GM23248 (cell line): ENCODE data around the gene UPK1A.

Experiments
- EZH2 ChIP-seq: fragments of 200-600 bp; sonication (generic); IDR thresholded peaks from 2 replicates; pipeline ENCODE4 v1.6.1; 2018; ENCODE audit warnings: antibody characterized with exemption, mild to moderate bottlenecking; ENCODE audit not compliant: insufficient read depth, poor library complexity, severe bottlenecking
- EZH2phosphoT487 ChIP-seq: fragments of 200-600 bp; sonication (generic); IDR thresholded peaks from 2 replicates; pipeline ENCODE4 v1.6.1; 2018; ENCODE audit warnings: antibody characterized with exemption, moderate library complexity, mild to moderate bottlenecking, low read depth; ENCODE audit not compliant: insufficient read depth

- TF ChIP-seq EZH2phosphoT487 (no peak), EZH2 (no peak)
These were observed 46.5 kb downstream of the UPK1A start for GRCh38 chr19:35712567-35713505.
